Myocyte (in vitro differentiated cells): ENCODE measurements around the gene GNAI2. TPM values are rescaled to one million over a fixed set of nuclear protein-coding genes. Genes with fewer than 3 reads are reported as not detected.
A peak's percentile ranks its signal among the peaks of the same experiment; 100 is the strongest.

ENCODE experiments used
- DNase-seq: peaks from one replicate; pipeline ENCODE4 v3.0.0-alpha.2; 2012; ENCODE audit warnings: low read depth
- microRNA-seq: library from miRNA; unstranded; fragments of <30 nt; microRNA quantifications from one replicate; pipeline ENCODE4, GENCODE V29; 2016
- total RNA-seq: library from RNA; depleted of rRNA; stranded (reverse); fragments of >200 nt; gene quantifications from 2 replicates; pipeline ENCODE4 v1.2.3, GENCODE V29; 2014

GNAI2 gene
- total RNA-seq, 1 donor from 2014 or later = 138 TPM

GRCh38 chr3:50295553-50296431 lies 59.8 kb downstream of the GNAI2 start:
- no peak for DNase-seq

- DNase-seq = no peak
These were observed 60.8 kb downstream of the GNAI2 start for GRCh38 chr3:50296721-50297383.

GRCh38 chr3:50297384-50297775 lies 61.4 kb downstream of the GNAI2 start:
- DNase-seq = no peak

GRCh38 chr3:50297896-50298725 lies 62.1 kb downstream of the GNAI2 start:
- DNase-seq = no peak

- peak; percentile 99 for DNase-seq
These were observed 63.0 kb downstream of the GNAI2 start, which contains the start of the genes HYAL3 and NAA80 for GRCh38 chr3:50298836-50299637. Gene HYAL3, minus strand, starts transcription at chr3:50299405. Its CDS starts 3,803 bp downstream, at chr3:50295602. Gene NAA80, minus strand, starts transcription at chr3:50299405. Its CDS starts 1,942 bp downstream, at chr3:50297463.

- no peak for DNase-seq
These were observed 63.6 kb downstream of the GNAI2 start for GRCh38 chr3:50299638-50299928.

GRCh38 chr3:50299929-50300680 lies 64.1 kb downstream of the GNAI2 start:
- peak; percentile 17 for DNase-seq

- DNase-seq = no peak
These were observed 64.8 kb downstream of the GNAI2 start for GRCh38 chr3:50300681-50301254.

- DNase-seq = no peak
These were observed 66.3 kb downstream of the GNAI2 start for GRCh38 chr3:50302095-50303012.

- DNase-seq = no peak
These were observed 67.2 kb downstream of the GNAI2 start, which contains the start of gene HYAL1 for GRCh38 chr3:50303013-50303815. Gene HYAL1, minus strand, starts transcription at chr3:50303574. Its CDS starts 618 bp downstream, at chr3:50302956.

GRCh38 chr3:50304601-50305000 lies 68.6 kb downstream of the GNAI2 start:
- no peak for DNase-seq

Small RNAs within 50 kb of the gene (microRNA-seq; reads per million reads assigned to microRNA genes)
- not detected for gene MIR5787

Other genes with a start within 250 kb of the GNAI2 start
- 158 and 160 TPM in 2 replicates for gene RBM5, start 147.3 kb upstream of the GNAI2 start, total RNA-seq
- 0.51 and 1.6 TPM in 2 replicates for gene SEMA3F, start 80.9 kb upstream of the GNAI2 start, total RNA-seq
- gene GNAT1, start 44.6 kb upstream of the GNAI2 start, total RNA-seq = 1.9 and 4.4 TPM in 2 replicates
- 9.1 and 42.7 TPM in 2 replicates for gene SLC38A3, start 30.9 kb upstream of the GNAI2 start, total RNA-seq
- 8.3 and 14.0 TPM in 2 replicates for gene SEMA3B, start 32.9 kb downstream of the GNAI2 start, total RNA-seq
- 0.47 and 2.7 TPM in 2 replicates for gene LSMEM2, start 42.9 kb downstream of the GNAI2 start, total RNA-seq
- 99.0 and 99.1 TPM in 2 replicates for gene IFRD2, start 56.2 kb downstream of the GNAI2 start, total RNA-seq
- gene HYAL3, start 63.2 kb downstream of the GNAI2 start, total RNA-seq = 2.9 and 7.4 TPM in 2 replicates
- gene NAA80, start 63.2 kb downstream of the GNAI2 start, total RNA-seq = 16.7 and 20.1 TPM in 2 replicates
- 0.26 and 0.56 TPM in 2 replicates for gene HYAL1, start 67.4 kb downstream of the GNAI2 start, total RNA-seq
- 81.0 and 91.1 TPM in 2 replicates for gene HYAL2, start 86.5 kb downstream of the GNAI2 start, total RNA-seq
- 32.9 and 39.7 TPM in 2 replicates for gene TUSC2, start 92.0 kb downstream of the GNAI2 start, total RNA-seq
- gene RASSF1, start 104.6 kb downstream of the GNAI2 start, total RNA-seq = 9.0 and 16.2 TPM in 2 replicates
- 0.19 and 0.47 TPM in 2 replicates for gene ZMYND10, start 109.5 kb downstream of the GNAI2 start, total RNA-seq
- gene NPRL2, start 114.6 kb downstream of the GNAI2 start, total RNA-seq = 24.6 and 27.6 TPM in 2 replicates
- 16.7 and 25.2 TPM in 2 replicates for gene CYB561D2, start 114.7 kb downstream of the GNAI2 start, total RNA-seq
- gene TMEM115, start 123.3 kb downstream of the GNAI2 start, total RNA-seq = 61.7 and 69.0 TPM in 2 replicates